Hepatocyte (in vitro differentiated cells): ENCODE data around the gene DENND5A. TPM values are rescaled to one million over a fixed set of nuclear protein-coding genes. Genes with fewer than 3 reads are reported as not detected.

ENCODE experiments used
- DNase-seq: peaks from one replicate; pipeline ENCODE4 v3.0.0-alpha.2; 2016; ENCODE audit warnings: low spot score
- H2AFZ ChIP-seq: fragments of 200-600 bp; sonication (generic); 2 replicates; pipeline ENCODE4 v1.6.0; 2016; ENCODE audit warnings: antibody characterized with exemption, mild to moderate bottlenecking
- H3K27ac ChIP-seq: fragments of 200-600 bp; sonication (generic); 2 replicates; pipeline ENCODE4 v1.5.1; 2016; ENCODE audit warnings: mild to moderate bottlenecking
- H3K27me3 ChIP-seq: fragments of 200-600 bp; sonication (generic); 2 replicates; pipeline ENCODE4 v1.6.1; 2016
- H3K36me3 ChIP-seq: fragments of 200-600 bp; sonication (generic); replicated peaks from 2 replicates; pipeline ENCODE4 v1.5.1; 2016; ENCODE audit warnings: low read depth; ENCODE audit not compliant: insufficient read depth
- H3K4me1 ChIP-seq: fragments of 200-600 bp; sonication (generic); 2 replicates; pipeline ENCODE4 v1.5.1; 2016; ENCODE audit warnings: mild to moderate bottlenecking, moderate library complexity; ENCODE audit not compliant: insufficient read depth
- H3K4me2 ChIP-seq: fragments of 200-600 bp; sonication (generic); 2 replicates; pipeline ENCODE4 v1.6.0; 2016
- H3K4me3 ChIP-seq: fragments of 200-600 bp; sonication (generic); 2 replicates; pipeline ENCODE4 v1.5.1; 2016; ENCODE audit warnings: mild to moderate bottlenecking
- H3K79me2 ChIP-seq: fragments of 200-600 bp; sonication (generic); 2 replicates; pipeline ENCODE4 v1.6.0; 2017; ENCODE audit warnings: mild to moderate bottlenecking
- H3K9me2 ChIP-seq: fragments of 200-600 bp; sonication (generic); replicated peaks from 2 replicates; pipeline ENCODE4 v1.6.0; 2017; ENCODE audit warnings: mild to moderate bottlenecking; ENCODE audit not compliant: insufficient read depth
- H3K9me3 ChIP-seq: fragments of 200-600 bp; sonication (generic); 2 replicates; pipeline ENCODE4 v1.5.1; 2016; ENCODE audit warnings: low read depth, mild to moderate bottlenecking
- H4K20me1 ChIP-seq: fragments of 200-600 bp; sonication (generic); 2 replicates; pipeline ENCODE4 v1.6.0; 2016; ENCODE audit warnings: mild to moderate bottlenecking; ENCODE audit not compliant: insufficient read depth, poor library complexity, severe bottlenecking
- EZH2 ChIP-seq: fragments of 200-600 bp; sonication (generic); IDR thresholded peaks from 2 replicates; pipeline ENCODE4 v1.6.1; 2016; ENCODE audit warnings: antibody characterized with exemption, mild to moderate bottlenecking, borderline replicate concordance
- EZH2phosphoT487 ChIP-seq: fragments of 200-600 bp; sonication (generic); IDR thresholded peaks from one replicate; pipeline ENCODE4 v1.6.1; 2018; ENCODE audit warnings: antibody characterized with exemption, mild to moderate bottlenecking, low read depth, moderate library complexity; ENCODE audit not compliant: unreplicated experiment, severe bottlenecking
- WGBS: methylation state at CpG from one replicate; pipeline ENCODE4 v1.1.6; 2016; ENCODE audit warnings: low lambda C conversion rate; ENCODE audit errors: missing lambda C conversion rate; 5-methylcytosine and 5-hydroxymethylcytosine counted together
- polyA plus RNA-seq: library from polyadenylated mRNA; unstranded; fragments of >200 nt; fragmentation: Nextera tagmentation; extraction: Ambion mirVana; gene quantifications from 2 replicates; pipeline ENCODE4 v1.2.1, GENCODE V29; 2016
- total RNA-seq: library from RNA; depleted of rRNA; stranded (reverse); fragments of >200 nt; gene quantifications from 2 replicates; pipeline ENCODE4 v1.2.3, GENCODE V29; 2014
- TF ChIP-seq, protein P1 (sequence below): fragments of 200-600 bp; sonication (generic); IDR thresholded peaks from 2 replicates; pipeline ENCODE4 v1.5.1; 2016; ENCODE audit warnings: antibody characterized with exemption, mild to moderate bottlenecking; ENCODE audit not compliant: poor library complexity

Gene DENND5A
- total and polyA plus RNA-seq, 2 experiments from 2014 or later = 29.7 to 56.4 TPM

DNA sequence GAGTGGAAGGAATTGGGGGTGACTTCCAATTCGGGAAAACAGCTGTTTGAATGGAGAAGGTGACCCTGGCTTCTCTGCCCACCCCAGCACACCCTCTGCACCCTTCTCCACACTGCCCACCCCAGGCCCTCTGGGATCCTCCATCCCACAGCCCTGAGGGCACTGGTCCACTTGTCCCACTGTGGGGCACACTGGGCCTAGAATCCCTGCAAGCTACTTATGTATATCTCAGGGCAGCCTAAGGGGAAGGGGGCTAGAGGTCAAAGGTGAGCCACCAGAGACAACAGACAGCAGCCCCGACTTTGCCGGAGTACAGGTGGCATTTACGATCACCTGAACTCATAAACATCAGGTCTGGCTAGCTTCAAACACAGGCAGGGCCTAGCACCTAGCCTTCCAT is 173.1 kb downstream of the DENND5A start:
- no peaks in the 10 kb centered on the region for H3K79me2 ChIP-seq
- H3K36me3 ChIP-seq = no peaks in the 10 kb centered on the region
- no peak overlapping the region for H2AFZ ChIP-seq
- no peaks in the 10 kb centered on the region for H3K4me1 ChIP-seq
- no peaks in the 10 kb centered on the region for H3K9me3 ChIP-seq
- H3K27me3 ChIP-seq = peaks cover 23% of the 10 kb centered on the region
- H3K9me2 ChIP-seq = no peaks in the 10 kb centered on the region
- TF ChIP-seq EZH2phosphoT487 (no peak), EZH2 (no peak)
- TF ChIP-seq, protein P1, sequence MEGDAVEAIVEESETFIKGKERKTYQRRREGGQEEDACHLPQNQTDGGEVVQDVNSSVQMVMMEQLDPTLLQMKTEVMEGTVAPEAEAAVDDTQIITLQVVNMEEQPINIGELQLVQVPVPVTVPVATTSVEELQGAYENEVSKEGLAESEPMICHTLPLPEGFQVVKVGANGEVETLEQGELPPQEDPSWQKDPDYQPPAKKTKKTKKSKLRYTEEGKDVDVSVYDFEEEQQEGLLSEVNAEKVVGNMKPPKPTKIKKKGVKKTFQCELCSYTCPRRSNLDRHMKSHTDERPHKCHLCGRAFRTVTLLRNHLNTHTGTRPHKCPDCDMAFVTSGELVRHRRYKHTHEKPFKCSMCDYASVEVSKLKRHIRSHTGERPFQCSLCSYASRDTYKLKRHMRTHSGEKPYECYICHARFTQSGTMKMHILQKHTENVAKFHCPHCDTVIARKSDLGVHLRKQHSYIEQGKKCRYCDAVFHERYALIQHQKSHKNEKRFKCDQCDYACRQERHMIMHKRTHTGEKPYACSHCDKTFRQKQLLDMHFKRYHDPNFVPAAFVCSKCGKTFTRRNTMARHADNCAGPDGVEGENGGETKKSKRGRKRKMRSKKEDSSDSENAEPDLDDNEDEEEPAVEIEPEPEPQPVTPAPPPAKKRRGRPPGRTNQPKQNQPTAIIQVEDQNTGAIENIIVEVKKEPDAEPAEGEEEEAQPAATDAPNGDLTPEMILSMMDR = no peak
- DNase-seq = no peak
- H3K4me3 ChIP-seq = no peak overlapping the region
- no peak overlapping the region for H3K27ac ChIP-seq
- H3K4me2 ChIP-seq = peak overlapping the region; percentile 96
- no peaks in the 10 kb centered on the region for H4K20me1 ChIP-seq
- WGBS = 56% methylated on average over 4 of the region's 4 CpGs

DNA sequence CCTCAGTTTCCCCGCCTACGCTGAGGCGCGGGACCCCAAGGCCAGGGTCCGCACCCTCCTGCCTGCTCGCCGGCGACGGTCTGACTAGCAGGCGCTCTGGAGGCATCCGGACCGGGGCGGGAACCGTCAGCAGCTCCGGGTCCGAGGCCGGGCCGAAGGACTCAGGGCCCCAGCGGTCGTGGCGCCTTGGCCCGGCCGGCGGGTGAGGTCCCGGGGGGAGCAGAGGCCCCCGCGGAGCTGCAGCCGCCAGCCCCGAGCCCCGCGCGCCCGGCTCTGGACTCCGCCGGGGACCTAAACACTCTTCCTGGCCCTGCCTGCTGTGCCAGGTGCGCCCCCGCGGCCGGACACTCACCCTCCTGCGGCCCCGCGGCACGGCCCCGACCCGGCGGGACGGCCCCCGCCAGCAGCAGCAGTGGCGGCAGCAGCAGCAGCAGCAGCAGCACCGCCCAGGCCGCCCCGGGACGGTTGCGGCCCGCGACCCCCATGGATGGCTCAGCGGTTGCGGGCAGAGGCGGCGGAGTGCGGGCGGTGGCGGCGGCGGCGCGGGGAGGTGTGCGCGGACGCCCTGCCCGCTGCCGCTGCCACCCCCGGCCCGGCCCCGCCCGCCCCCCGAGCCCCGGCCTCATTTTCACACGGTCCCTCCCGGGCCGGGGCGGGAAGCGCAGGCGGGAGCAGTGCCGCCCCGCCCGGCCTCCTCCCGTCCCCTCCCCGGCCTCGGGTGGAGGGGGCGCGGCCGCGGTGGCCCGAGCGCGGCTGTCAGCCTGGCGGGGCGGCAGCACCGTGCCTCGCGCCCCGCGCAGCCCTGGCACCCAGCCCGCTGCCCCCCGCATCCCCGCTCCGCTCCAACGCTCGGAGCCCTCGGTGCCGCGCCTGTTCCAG is 173.9 kb downstream of the DENND5A start, which contains the start of gene SCUBE2:
TSS of gene SCUBE2 (minus strand) at position 556 of the 879 bp plus-strand sequence. CDS start at position 485, 71 bp downstream.
- Histone ChIP-seq H3K79me2 (no peaks in the 10 kb centered on the region), H3K9me2 (no peaks in the 10 kb centered on the region), H3K4me1 (no peaks in the 10 kb centered on the region), H3K27ac (no peak within 1 kb of the TSS), H3K27me3 (peaks cover 23% of the 10 kb centered on the region), H4K20me1 (no peaks in the 10 kb centered on the region), H3K4me2 (peak within 1 kb of the TSS; percentile 96), H3K36me3 (no peaks in the 10 kb centered on the region), H2AFZ (peak within 1 kb of the TSS; percentile 71), H3K4me3 (peak within 1 kb of the TSS; percentile 70), H3K9me3 (no peaks in the 10 kb centered on the region)
- TF ChIP-seq EZH2phosphoT487 (no peak), EZH2 (peak; percentile 51)
- TF ChIP-seq, protein P1 = no peak
- no peak for DNase-seq
- 9% methylated on average over 15 of the region's 113 CpGs for WGBS

DNA sequence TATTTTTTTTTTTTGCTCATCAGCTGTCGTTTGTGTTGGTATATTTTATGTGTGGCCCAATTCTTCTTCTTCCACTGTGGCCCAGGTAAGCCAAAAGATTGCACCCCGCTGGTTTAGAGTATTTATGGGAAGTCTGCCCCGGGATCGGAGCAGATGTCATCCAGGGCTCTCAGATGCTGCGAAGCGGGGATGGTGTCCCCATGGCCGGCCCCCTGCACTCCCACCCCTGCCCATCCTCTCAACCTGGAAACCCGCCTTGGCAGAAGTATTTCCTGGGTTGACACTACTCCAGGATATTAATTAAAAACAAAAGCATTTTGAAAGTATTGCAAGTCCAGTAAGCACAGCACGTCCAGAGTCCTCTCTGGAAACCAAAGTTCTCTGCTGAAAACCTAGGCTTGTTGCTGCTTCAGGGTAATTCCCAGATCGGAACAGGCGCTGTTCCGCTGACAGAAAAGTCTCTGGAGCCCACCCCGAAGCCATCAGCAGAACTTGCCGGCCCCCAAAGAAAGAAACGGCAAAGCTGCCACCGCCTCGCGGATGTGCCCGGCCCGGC is 174.6 kb downstream of the DENND5A start:
- whole genome bisulfite sequencing = 33% methylated on average over 19 of the region's 20 CpGs
- Histone ChIP-seq H3K79me2 (no peaks in the 10 kb centered on the region), H3K4me2 (peak overlapping the region; percentile 96), H3K9me3 (no peaks in the 10 kb centered on the region), H3K9me2 (no peaks in the 10 kb centered on the region), H4K20me1 (no peaks in the 10 kb centered on the region), H3K36me3 (no peaks in the 10 kb centered on the region), H3K4me1 (no peaks in the 10 kb centered on the region), H3K4me3 (peak overlapping the region; percentile 70), H3K27me3 (peaks cover 23% of the 10 kb centered on the region), H3K27ac (no peak overlapping the region), H2AFZ (peak overlapping the region; percentile 71)
- TF ChIP-seq, protein P1 = no peak
- no peak for TF ChIP-seq EZH2
- TF ChIP-seq EZH2phosphoT487 = no peak
- DNase-seq = no peak
